DMS114 treated with DMSO at 0.1 percent for 48 hours (cell line): Measurements from ENCODE around the gene VAPA.

Source experiments
- DNase-seq: peaks from one replicate; lab custom pipeline; 2025; ENCODE audit not compliant: unreplicated experiment; lab: John Stamatoyannopoulos, UW

Gene VAPA

GRCh38 chr18:9994701-9995235 is 81.0 kb downstream of the VAPA start:
- DNase-seq = no peak

GRCh38 chr18:9995631-9996030 is 81.8 kb downstream of the VAPA start:
- DNase-seq = no peak

- no peak for DNase-seq
Measured at GRCh38 chr18:9996094-9996493, 82.3 kb downstream of the VAPA start.

- DNase-seq = no peak
Measured at GRCh38 chr18:9997711-9998110, 83.9 kb downstream of the VAPA start.

- no peak for DNase-seq
Measured at GRCh38 chr18:9998330-9998729, 84.5 kb downstream of the VAPA start.

GRCh38 chr18:10002280-10002679 is 88.5 kb downstream of the VAPA start:
- no peak for DNase-seq

GRCh38 chr18:10003281-10003680 is 89.5 kb downstream of the VAPA start:
- DNase-seq = no peak

GRCh38 chr18:10003866-10004265 is 90.0 kb downstream of the VAPA start:
- no peak for DNase-seq

- DNase-seq = peak; percentile 9
Measured at GRCh38 chr18:10006311-10006893, 92.6 kb downstream of the VAPA start.

- DNase-seq = no peak
Measured at GRCh38 chr18:10008006-10008647, 94.3 kb downstream of the VAPA start.
